PFSK-1 (cell line): ENCODE data around the gene PRRT2.

Source experiments
- POLR2AphosphoS5 ChIP-seq: IDR thresholded peaks from 2 replicates; pipeline ENCODE4 v1.6.1; 2012; ENCODE audit warnings: low read depth, mild to moderate bottlenecking, control low read depth, low read length, moderate library complexity
- REST ChIP-seq, 2 experiments: IDR thresholded peaks; 2 replicates each; pipeline versions ENCODE4 v1.6.1 to v1.8.0; 2011 to 2012; ENCODE audit warnings: low read depth in 2 of 2, low read length in 2 of 2, control low read depth in 1 of 2, inconsistent platforms in 1 of 2, mild to moderate bottlenecking in 1 of 2, moderate library complexity in 1 of 2; ENCODE audit not compliant: insufficient read depth in 1 of 2
- SIN3A ChIP-seq: IDR thresholded peaks from 2 replicates; pipeline ENCODE4 v1.6.1; 2012; ENCODE audit warnings: mild to moderate bottlenecking, low read length, moderate library complexity, borderline replicate concordance; ENCODE audit not compliant: insufficient read depth
- TAF1 ChIP-seq: IDR thresholded peaks from 2 replicates; pipeline ENCODE4 v1.6.1; 2012; ENCODE audit warnings: low read length, control low read depth, borderline replicate concordance; ENCODE audit not compliant: insufficient read depth

- TF ChIP-seq REST (IDR thresholded peaks at IDR 0.05; ENCODE audit: insufficient read depth in 1 of 2, low read depth in 2 of 2, low read length in 2 of 2) (no peak), POLR2AphosphoS5 (no peak), TAF1 (no peak), SIN3A (no peak)
Measured at GRCh38 chr16:29830774-29831173, 18.8 kb downstream of the PRRT2 start.
